ENCODE data around the gene OR14A16. TPM values are rescaled to one million over a fixed set of nuclear protein-coding genes. Genes with fewer than 3 reads are reported as not detected.

Gene OR14A16
- total RNA-seq, 1 donor from 2014 or later: not detected

Other genes with a start within 250 kb of the OR14A16 start
- not detected for gene OR2G2, start 235.8 kb downstream of the OR14A16 start, total RNA-seq
- gene OR2G3, start 218.5 kb downstream of the OR14A16 start, total RNA-seq: not detected
- not detected for gene OR13G1, start 144.4 kb downstream of the OR14A16 start, total RNA-seq
- gene OR6F1, start 107.5 kb downstream of the OR14A16 start, total RNA-seq: not detected
- not detected for gene OR14K1, start 85.5 kb downstream of the OR14A16 start, total RNA-seq
- not detected for gene OR14A2, start 76.0 kb downstream of the OR14A16 start, total RNA-seq
- not detected for gene OR1C1, start 63.6 kb downstream of the OR14A16 start, total RNA-seq
- gene OR11L1, start 17.8 kb upstream of the OR14A16 start, total RNA-seq: not detected
- 0.20 TPM for gene TRIM58, start 33.1 kb upstream of the OR14A16 start, total RNA-seq
- not detected for gene OR2W3, start 71.5 kb upstream of the OR14A16 start, total RNA-seq
- gene OR2T8, start 96.1 kb upstream of the OR14A16 start, total RNA-seq: not detected
- gene OR2AJ1, start 100.8 kb upstream of the OR14A16 start, total RNA-seq: not detected
- gene OR2L8, start 124.7 kb upstream of the OR14A16 start, total RNA-seq: not detected
- gene OR2AK2, start 141.1 kb upstream of the OR14A16 start, total RNA-seq: not detected
- gene OR2L5, start 189.5 kb upstream of the OR14A16 start, total RNA-seq: not detected
- not detected for gene OR2L2, start 206.0 kb upstream of the OR14A16 start, total RNA-seq
- gene OR2L3, start 222.7 kb upstream of the OR14A16 start, total RNA-seq: not detected